ENCODE measurements around the gene KLK4. TPM values are rescaled to one million over a fixed set of nuclear protein-coding genes. Genes with fewer than 3 reads are reported as not detected.

The KLK4 gene
- total RNA-seq, 1 donor from 2014 or later, result not detected

DNA sequence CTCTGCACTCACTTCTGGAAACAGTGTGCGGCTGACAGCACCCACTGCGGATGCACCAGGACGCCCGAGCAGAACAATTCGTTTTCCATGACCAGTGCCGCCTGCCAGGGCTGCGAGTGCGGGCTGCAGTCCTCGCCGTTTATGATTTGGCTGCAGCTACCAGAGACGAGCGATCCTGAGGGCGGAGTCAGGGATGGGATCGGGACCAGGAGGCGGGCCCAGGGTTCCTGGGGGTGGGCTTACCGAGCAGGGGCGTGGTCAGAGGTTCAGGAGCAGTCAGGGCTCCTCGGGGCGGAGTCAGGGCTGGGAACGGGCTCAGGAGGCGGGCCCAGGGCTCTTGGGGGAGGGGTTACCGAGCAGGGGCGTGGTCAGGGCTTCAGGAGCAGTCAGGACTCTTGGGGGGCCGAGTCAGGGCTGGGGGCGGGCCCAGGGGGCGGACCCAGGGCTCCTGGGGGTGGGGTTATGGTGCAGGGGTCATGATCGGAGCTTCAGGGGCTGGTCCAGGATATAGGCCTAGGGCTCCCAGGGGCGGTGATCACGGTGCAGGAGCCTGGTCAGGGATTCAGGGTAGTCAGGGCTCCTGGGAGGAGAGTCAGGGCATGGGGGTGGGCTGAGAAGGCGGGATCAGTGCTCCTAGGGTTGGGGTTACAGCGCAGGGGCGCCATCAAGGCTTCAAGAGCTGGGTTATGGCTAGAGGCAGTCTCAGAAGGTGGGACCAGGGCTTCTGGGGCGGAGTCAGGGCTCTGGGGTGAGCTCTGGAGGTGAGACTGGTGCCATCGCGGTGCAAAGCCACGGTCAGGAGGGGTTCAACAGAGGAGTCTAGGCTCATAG lies 1.7 kb downstream of the KLK4 start:
- H3K9me3 Mint-ChIP-seq (ENCODE audit: unreplicated experiment), result no peaks in the 10 kb centered on the region
- H3K27ac Mint-ChIP-seq (ENCODE audit: unreplicated experiment), result no peak overlapping the region
- H3K4me1 Mint-ChIP-seq (ENCODE audit: unreplicated experiment), result no peaks in the 10 kb centered on the region
- peaks cover 2% of the 10 kb centered on the region for H3K27me3 Mint-ChIP-seq (ENCODE audit: unreplicated experiment)
- no peaks in the 10 kb centered on the region for H3K36me3 Mint-ChIP-seq (ENCODE audit: unreplicated experiment)
- TF ChIP-seq, protein P1, sequence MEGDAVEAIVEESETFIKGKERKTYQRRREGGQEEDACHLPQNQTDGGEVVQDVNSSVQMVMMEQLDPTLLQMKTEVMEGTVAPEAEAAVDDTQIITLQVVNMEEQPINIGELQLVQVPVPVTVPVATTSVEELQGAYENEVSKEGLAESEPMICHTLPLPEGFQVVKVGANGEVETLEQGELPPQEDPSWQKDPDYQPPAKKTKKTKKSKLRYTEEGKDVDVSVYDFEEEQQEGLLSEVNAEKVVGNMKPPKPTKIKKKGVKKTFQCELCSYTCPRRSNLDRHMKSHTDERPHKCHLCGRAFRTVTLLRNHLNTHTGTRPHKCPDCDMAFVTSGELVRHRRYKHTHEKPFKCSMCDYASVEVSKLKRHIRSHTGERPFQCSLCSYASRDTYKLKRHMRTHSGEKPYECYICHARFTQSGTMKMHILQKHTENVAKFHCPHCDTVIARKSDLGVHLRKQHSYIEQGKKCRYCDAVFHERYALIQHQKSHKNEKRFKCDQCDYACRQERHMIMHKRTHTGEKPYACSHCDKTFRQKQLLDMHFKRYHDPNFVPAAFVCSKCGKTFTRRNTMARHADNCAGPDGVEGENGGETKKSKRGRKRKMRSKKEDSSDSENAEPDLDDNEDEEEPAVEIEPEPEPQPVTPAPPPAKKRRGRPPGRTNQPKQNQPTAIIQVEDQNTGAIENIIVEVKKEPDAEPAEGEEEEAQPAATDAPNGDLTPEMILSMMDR (IDR thresholded peaks at IDR 0.05), result no peak
- no peak for DNase-seq (ENCODE audit: extremely low spot score, unreplicated experiment)
- no peak overlapping the region for H3K4me3 Mint-ChIP-seq (ENCODE audit: unreplicated experiment)

DNA sequence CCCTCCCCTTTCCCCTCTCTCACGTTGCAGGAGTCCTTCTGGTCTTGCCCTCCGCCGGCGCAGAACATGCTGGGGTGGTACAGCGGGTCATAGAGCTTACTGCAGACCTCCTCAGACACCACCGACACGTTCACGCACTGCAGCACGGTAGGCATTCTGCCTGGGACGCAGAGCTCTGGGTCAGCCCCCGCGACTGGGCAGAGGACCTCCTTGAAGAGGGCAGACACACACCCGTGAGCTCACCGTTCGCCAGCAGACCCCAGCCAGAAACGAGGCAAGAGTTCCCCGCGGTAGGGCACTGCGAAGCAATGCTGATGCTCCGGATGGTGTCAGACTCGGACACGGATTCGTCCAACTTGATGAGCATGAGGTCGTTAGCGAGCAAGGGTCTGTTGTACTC lies 2.9 kb downstream of the KLK4 start:
- Mint-ChIP-seq H3K9me3 (ENCODE audit: unreplicated experiment) (no peaks in the 10 kb centered on the region), H3K27ac (ENCODE audit: unreplicated experiment) (no peak overlapping the region), H3K4me3 (ENCODE audit: unreplicated experiment) (no peak overlapping the region), H3K36me3 (ENCODE audit: unreplicated experiment) (no peaks in the 10 kb centered on the region), H3K27me3 (ENCODE audit: unreplicated experiment) (peaks cover 2% of the 10 kb centered on the region), H3K4me1 (ENCODE audit: unreplicated experiment) (no peaks in the 10 kb centered on the region)
- no peak for DNase-seq (ENCODE audit: extremely low spot score, unreplicated experiment)
- TF ChIP-seq, protein P1 (IDR thresholded peaks at IDR 0.05), result no peak

DNA sequence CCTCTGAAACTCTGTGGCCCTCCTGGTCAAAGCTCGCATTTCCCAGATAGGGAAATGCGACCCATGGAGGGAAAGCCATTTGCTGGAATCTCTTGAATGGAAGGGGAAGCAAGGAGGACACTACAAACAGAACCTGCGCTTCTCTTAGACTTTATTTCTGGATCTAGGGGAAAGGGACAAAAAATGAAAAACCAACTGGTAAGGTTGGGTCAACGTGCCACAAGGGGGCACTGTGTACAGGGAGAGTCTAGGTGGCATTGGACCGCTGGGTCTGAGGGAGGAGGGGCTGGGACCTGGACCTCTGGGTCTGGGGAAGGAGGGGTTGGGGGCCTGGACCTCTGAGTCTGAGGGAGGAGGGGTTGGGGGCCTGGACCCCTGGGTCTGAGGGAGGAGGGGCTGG lies 5.0 kb downstream of the KLK4 start:
- DNase-seq (ENCODE audit: extremely low spot score, unreplicated experiment), result no peak
- no peak overlapping the region for H3K4me3 Mint-ChIP-seq (ENCODE audit: unreplicated experiment)
- no peaks in the 10 kb centered on the region for H3K9me3 Mint-ChIP-seq (ENCODE audit: unreplicated experiment)
- no peaks in the 10 kb centered on the region for H3K4me1 Mint-ChIP-seq (ENCODE audit: unreplicated experiment)
- peaks cover 2% of the 10 kb centered on the region for H3K27me3 Mint-ChIP-seq (ENCODE audit: unreplicated experiment)
- TF ChIP-seq, protein P1 (IDR thresholded peaks at IDR 0.05), result no peak
- H3K36me3 Mint-ChIP-seq (ENCODE audit: unreplicated experiment), result no peaks in the 10 kb centered on the region
- H3K27ac Mint-ChIP-seq (ENCODE audit: unreplicated experiment), result no peak overlapping the region

DNA sequence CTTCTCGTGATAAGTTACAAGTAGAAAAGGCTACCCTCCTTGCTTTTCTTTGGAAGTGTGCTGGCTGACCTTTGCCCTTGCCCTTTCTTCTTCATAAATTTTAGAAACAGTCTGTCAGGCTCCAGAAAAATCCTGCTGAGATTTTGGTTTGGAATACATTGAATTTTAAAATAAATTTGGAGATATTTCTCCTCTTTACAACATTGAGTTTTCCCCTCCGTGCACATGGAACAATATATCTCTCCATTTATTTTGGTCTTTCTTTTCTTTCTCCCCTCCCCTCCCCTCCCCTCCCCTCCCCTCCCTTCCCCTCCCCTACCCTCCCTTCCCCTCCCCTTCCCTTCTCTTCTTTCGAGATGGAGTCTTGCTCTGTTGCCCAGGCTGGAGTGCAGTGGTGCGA lies 8.6 kb downstream of the KLK4 start:
- Mint-ChIP-seq H3K4me3 (ENCODE audit: unreplicated experiment) (no peak overlapping the region), H3K36me3 (ENCODE audit: unreplicated experiment) (no peaks in the 10 kb centered on the region), H3K27me3 (ENCODE audit: unreplicated experiment) (no peaks in the 10 kb centered on the region), H3K9me3 (ENCODE audit: unreplicated experiment) (no peaks in the 10 kb centered on the region), H3K27ac (ENCODE audit: unreplicated experiment) (no peak overlapping the region), H3K4me1 (ENCODE audit: unreplicated experiment) (no peaks in the 10 kb centered on the region)
- DNase-seq (ENCODE audit: extremely low spot score, unreplicated experiment), result no peak
- TF ChIP-seq, protein P1 (IDR thresholded peaks at IDR 0.05), result no peak

DNA sequence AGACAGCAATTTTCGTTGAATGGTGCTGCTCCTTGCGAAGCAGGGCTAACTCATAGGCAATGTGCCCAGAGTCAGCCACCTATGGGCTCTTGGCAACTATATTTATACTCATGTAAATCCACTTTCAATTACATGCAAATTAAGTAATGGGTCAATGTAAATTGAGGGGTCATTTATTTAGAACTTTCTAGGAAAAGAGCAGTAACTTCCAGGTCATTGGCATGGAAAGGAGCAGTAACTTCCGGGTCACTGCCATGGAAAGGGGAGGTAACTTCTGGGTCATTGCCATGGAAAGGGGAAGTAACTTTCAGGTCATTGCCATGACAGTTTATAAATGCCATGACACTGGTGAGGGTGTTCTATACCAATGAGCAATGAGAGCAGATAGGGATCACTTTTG lies 11.6 kb downstream of the KLK4 start:
- H3K36me3 Mint-ChIP-seq (ENCODE audit: unreplicated experiment), result no peaks in the 10 kb centered on the region
- H3K27ac Mint-ChIP-seq (ENCODE audit: unreplicated experiment), result no peak overlapping the region
- H3K4me3 Mint-ChIP-seq (ENCODE audit: unreplicated experiment), result no peak overlapping the region
- TF ChIP-seq, protein P1 (IDR thresholded peaks at IDR 0.05), result no peak
- DNase-seq (ENCODE audit: extremely low spot score, unreplicated experiment), result no peak
- H3K9me3 Mint-ChIP-seq (ENCODE audit: unreplicated experiment), result no peaks in the 10 kb centered on the region
- H3K27me3 Mint-ChIP-seq (ENCODE audit: unreplicated experiment), result no peaks in the 10 kb centered on the region
- no peaks in the 10 kb centered on the region for H3K4me1 Mint-ChIP-seq (ENCODE audit: unreplicated experiment)

Data from osteocyte (in vitro differentiated cells).